Neural cell (in vitro differentiated cells): ENCODE data around the gene OSBPL1A.

ENCODE experiments used
- CTCF ChIP-seq: fragments of 450-650 bp; IDR thresholded peaks from 2 replicates; pipeline ENCODE4 v1.5.1; 2014; ENCODE audit warnings: antibody characterized with exemption, mild to moderate bottlenecking, moderate library complexity; ENCODE audit not compliant: poor library complexity, severe bottlenecking
- EP300 ChIP-seq: fragments of 450-650 bp; conservative IDR thresholded peaks from 2 replicates; pipeline ENCODE4 v1.6.1; 2014; ENCODE audit warnings: antibody characterized with exemption, mild to moderate bottlenecking, moderate library complexity; ENCODE audit not compliant: poor library complexity, severe bottlenecking

- TF ChIP-seq CTCF (no peak), EP300 (no peak)
Measured at GRCh38 chr18:24369426-24369825, 28.2 kb downstream of the OSBPL1A start.
